Neural progenitor cell (in vitro differentiated cells): ENCODE results near the gene RFXAP. TPM values are rescaled to one million over a fixed set of nuclear protein-coding genes. Genes with fewer than 3 reads are reported as not detected.

ENCODE experiments used
- DNase-seq: peaks from one replicate; pipeline ENCODE4 v3.0.0-alpha.2; 2016; ENCODE audit warnings: low spot score
- H2AFZ ChIP-seq: fragments of 200-600 bp; sonication (generic); replicated peaks from 2 replicates; pipeline ENCODE4 v1.6.1; 2016; ENCODE audit warnings: antibody characterized with exemption
- H3F3A ChIP-seq: fragments of 200-600 bp; sonication (generic); 2 replicates; pipeline ENCODE4 v1.6.1; 2016; ENCODE audit warnings: antibody characterized with exemption, low read depth
- H3K27ac ChIP-seq: fragments of 200-600 bp; sonication (generic); 2 replicates; pipeline ENCODE4 v1.5.1; 2016; ENCODE audit warnings: mild to moderate bottlenecking
- H3K27me3 ChIP-seq: fragments of 200-600 bp; sonication (generic); 2 replicates; pipeline ENCODE4 v1.6.1; 2016; ENCODE audit warnings: mild to moderate bottlenecking, moderate library complexity
- H3K36me3 ChIP-seq: fragments of 200-600 bp; sonication (generic); 2 replicates; pipeline ENCODE4 v1.5.1; 2016
- H3K4me1 ChIP-seq: fragments of 200-600 bp; sonication (generic); 2 replicates; pipeline ENCODE4 v1.6.1; 2016; ENCODE audit warnings: mixed run types
- H3K4me2 ChIP-seq: fragments of 200-600 bp; sonication (generic); 2 replicates; pipeline ENCODE4 v1.6.1; 2016
- H3K4me3 ChIP-seq: fragments of 200-600 bp; sonication (generic); 2 replicates; pipeline ENCODE4 v1.5.1; 2016
- H3K79me2 ChIP-seq: fragments of 200-600 bp; sonication (generic); 2 replicates; pipeline ENCODE4 v1.6.1; 2016; ENCODE audit warnings: low read depth
- H3K9ac ChIP-seq: fragments of 200-600 bp; sonication (generic); 2 replicates; pipeline ENCODE4 v1.6.1; 2016
- H3K9me3 ChIP-seq: fragments of 200-600 bp; sonication (generic); 2 replicates; pipeline ENCODE4 v1.5.1; 2016; ENCODE audit warnings: low read depth
- H4K20me1 ChIP-seq: fragments of 200-600 bp; sonication (generic); 2 replicates; pipeline ENCODE4 v1.6.1; 2016; ENCODE audit warnings: low read depth
- H3K27ac Mint-ChIP-seq: 3 replicates; pipeline ENCODE4 v1.8.0; 2021; ENCODE audit warnings: mixed read lengths
- H3K27me3 Mint-ChIP-seq: 2 replicates; pipeline ENCODE4 v1.8.0; 2022; ENCODE audit warnings: low read depth, mild to moderate bottlenecking, inconsistent platforms, moderate library complexity, mixed read lengths; ENCODE audit not compliant: insufficient read depth
- H3K36me3 Mint-ChIP-seq: 3 replicates; pipeline ENCODE4 v1.8.0; 2021; ENCODE audit warnings: mixed read lengths
- H3K4me1 Mint-ChIP-seq: 3 replicates; pipeline ENCODE4 v1.8.0; 2021; ENCODE audit warnings: mixed read lengths
- H3K4me3 Mint-ChIP-seq: 3 replicates; pipeline ENCODE4 v1.8.0; 2021; ENCODE audit warnings: mild to moderate bottlenecking, moderate library complexity, mixed read lengths
- H3K9me3 Mint-ChIP-seq: 3 replicates; pipeline ENCODE4 v1.8.0; 2020; ENCODE audit warnings: mixed read lengths
- CTCF ChIP-seq: fragments of 200-600 bp; sonication (generic); IDR thresholded peaks from 2 replicates; pipeline ENCODE4 v1.5.1; 2017; ENCODE audit warnings: antibody characterized with exemption, mild to moderate bottlenecking
- EZH2 ChIP-seq: fragments of 200-600 bp; sonication (generic); IDR thresholded peaks from 2 replicates; pipeline ENCODE4 v1.6.1; 2017; ENCODE audit warnings: antibody characterized with exemption, mild to moderate bottlenecking, moderate library complexity
- EZH2phosphoT487 ChIP-seq: fragments of 200-600 bp; sonication (generic); IDR thresholded peaks from 2 replicates; pipeline ENCODE4 v1.6.1; 2017; ENCODE audit warnings: antibody characterized with exemption
- total RNA-seq: library from RNA; depleted of rRNA; stranded (reverse); fragments of >200 nt; gene quantifications from 2 replicates; pipeline ENCODE4 v1.2.3, GENCODE V29; 2015; ENCODE audit warnings: low replicate concordance

Gene RFXAP
- total RNA-seq, 1 donor from 2014 or later = 10.4 TPM

DNA sequence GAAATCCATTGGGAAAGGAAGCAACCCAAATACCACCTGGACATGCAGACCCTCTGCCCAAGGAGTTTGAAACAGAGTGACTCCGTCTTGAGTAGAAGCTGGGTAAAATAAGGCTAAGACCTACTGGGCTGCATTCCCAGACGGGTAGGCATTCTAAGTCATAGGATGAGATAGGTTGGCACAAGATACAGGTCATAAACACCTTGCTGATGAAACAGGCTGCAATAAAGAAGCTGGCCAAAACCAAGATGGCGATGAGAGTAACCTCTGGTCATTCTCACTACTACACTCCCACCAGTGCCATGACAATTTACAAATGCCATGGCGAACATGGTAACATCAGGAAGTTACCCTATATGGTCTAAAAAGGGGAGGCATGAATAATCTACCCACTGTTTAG lies 40.2 kb downstream of the RFXAP start:
- no peak for DNase-seq

DNA sequence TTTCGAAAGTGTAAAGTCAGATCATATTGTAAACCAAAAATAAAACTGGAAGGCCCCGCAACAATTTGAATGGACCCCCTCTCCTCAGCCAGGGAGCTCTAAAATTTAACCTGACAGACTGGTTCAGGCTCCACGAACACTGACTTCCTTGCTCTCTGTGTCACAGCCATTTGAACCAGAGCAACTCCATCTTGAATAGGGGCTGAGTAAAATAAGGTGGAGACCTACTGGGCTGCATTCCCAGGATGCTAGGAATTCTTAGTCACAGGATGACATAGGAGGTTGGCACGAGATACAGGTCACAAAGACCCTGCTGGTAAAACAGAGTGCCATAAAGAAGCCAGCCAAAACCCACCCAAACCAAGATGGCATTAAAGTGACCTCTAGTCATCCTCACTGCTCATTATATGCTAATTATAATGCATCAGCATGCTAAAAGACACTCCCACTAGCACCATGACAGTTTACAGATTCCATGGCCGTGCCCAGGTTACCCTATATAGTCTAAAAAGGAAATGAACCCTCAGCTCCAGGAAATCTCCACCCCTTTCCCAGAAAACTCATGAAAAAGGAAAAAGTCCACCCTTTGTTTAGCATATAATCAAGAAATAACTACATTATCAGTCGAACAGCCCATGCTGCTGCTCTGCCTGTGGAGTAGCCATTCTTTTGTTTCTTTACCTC lies 43.1 kb downstream of the RFXAP start:
- H4K20me1 ChIP-seq = no peaks in the 10 kb centered on the region
- H3K9me3 ChIP-seq = no peaks in the 10 kb centered on the region
- H3K4me3 ChIP-seq = no peak overlapping the region
- peaks cover 2% of the 10 kb centered on the region for H3K36me3 Mint-ChIP-seq
- peaks cover 2% of the 10 kb centered on the region for H3K27me3 Mint-ChIP-seq
- no peak for DNase-seq
- H3K4me3 Mint-ChIP-seq = no peak overlapping the region
- no peak overlapping the region for H2AFZ ChIP-seq
- H3K79me2 ChIP-seq = no peaks in the 10 kb centered on the region
- TF ChIP-seq CTCF (no peak), EZH2 (no peak), EZH2phosphoT487 (no peak)
- no peak overlapping the region for H3K9ac ChIP-seq
- no peaks in the 10 kb centered on the region for H3K27me3 ChIP-seq
- H3F3A ChIP-seq = no peaks in the 10 kb centered on the region
- no peaks in the 10 kb centered on the region for H3K36me3 ChIP-seq
- H3K27ac ChIP-seq = no peak overlapping the region
- H3K4me1 Mint-ChIP-seq = no peaks in the 10 kb centered on the region
- H3K4me1 ChIP-seq = no peaks in the 10 kb centered on the region
- H3K4me2 ChIP-seq = no peak overlapping the region
- H3K9me3 Mint-ChIP-seq = no peaks in the 10 kb centered on the region
- no peak overlapping the region for H3K27ac Mint-ChIP-seq

More for the DNA sequence above, 40.2 kb downstream of the RFXAP start:
- H3K4me1 ChIP-seq = no peaks in the 10 kb centered on the region
- TF ChIP-seq EZH2phosphoT487 (no peak), CTCF (no peak), EZH2 (no peak)
- H3K36me3 ChIP-seq = no peaks in the 10 kb centered on the region
- H3K79me2 ChIP-seq = no peaks in the 10 kb centered on the region
- no peak overlapping the region for H3K4me3 Mint-ChIP-seq
- H4K20me1 ChIP-seq = no peaks in the 10 kb centered on the region
- no peaks in the 10 kb centered on the region for H3K9me3 ChIP-seq
- H2AFZ ChIP-seq = no peak overlapping the region
- no peak overlapping the region for H3K4me2 ChIP-seq
- no peaks in the 10 kb centered on the region for H3K9me3 Mint-ChIP-seq
- H3K4me1 Mint-ChIP-seq = no peaks in the 10 kb centered on the region
- H3K27me3 ChIP-seq = no peaks in the 10 kb centered on the region
- no peaks in the 10 kb centered on the region for H3K36me3 Mint-ChIP-seq
- H3K27me3 Mint-ChIP-seq = peaks cover 2% of the 10 kb centered on the region
- no peak overlapping the region for H3K27ac ChIP-seq
- H3K9ac ChIP-seq = no peak overlapping the region
- no peaks in the 10 kb centered on the region for H3F3A ChIP-seq
- no peak overlapping the region for H3K27ac Mint-ChIP-seq
- H3K4me3 ChIP-seq = no peak overlapping the region

DNA sequence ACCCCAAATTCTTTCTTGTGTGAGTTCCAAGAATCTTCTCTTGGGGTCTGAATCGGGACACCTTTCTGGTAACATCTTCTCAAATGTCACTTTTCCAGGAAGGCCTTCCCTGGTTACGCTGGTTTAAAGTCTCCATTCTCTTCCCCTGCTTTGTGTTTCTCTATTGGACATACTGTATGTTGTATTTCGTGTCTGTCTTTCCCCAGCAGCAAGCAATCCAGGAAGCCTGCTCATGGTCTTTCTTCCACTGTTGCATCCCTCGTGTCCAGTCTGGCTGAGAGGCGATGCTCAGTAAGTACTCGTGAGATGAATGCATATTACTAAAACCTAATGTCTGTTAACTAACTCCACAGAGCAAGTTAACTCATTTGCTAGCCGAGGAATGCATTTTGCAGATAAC lies 43.7 kb downstream of the RFXAP start:
- no peaks in the 10 kb centered on the region for H3F3A ChIP-seq
- no peaks in the 10 kb centered on the region for H3K9me3 ChIP-seq
- no peak overlapping the region for H3K27ac ChIP-seq
- Mint-ChIP-seq H3K27ac (no peak overlapping the region), H3K36me3 (peaks cover 2% of the 10 kb centered on the region), H3K27me3 (peaks cover 2% of the 10 kb centered on the region), H3K4me3 (no peak overlapping the region), H3K9me3 (no peaks in the 10 kb centered on the region), H3K4me1 (no peaks in the 10 kb centered on the region)
- H4K20me1 ChIP-seq = no peaks in the 10 kb centered on the region
- H3K27me3 ChIP-seq = no peaks in the 10 kb centered on the region
- H3K4me2 ChIP-seq = no peak overlapping the region
- DNase-seq = no peak
- no peaks in the 10 kb centered on the region for H3K4me1 ChIP-seq
- H3K9ac ChIP-seq = no peak overlapping the region
- TF ChIP-seq EZH2 (no peak), EZH2phosphoT487 (no peak), CTCF (no peak)
- H3K4me3 ChIP-seq = no peak overlapping the region
- no peaks in the 10 kb centered on the region for H3K79me2 ChIP-seq
- no peaks in the 10 kb centered on the region for H3K36me3 ChIP-seq
- no peak overlapping the region for H2AFZ ChIP-seq
